GM23338 (cell line): ENCODE results near the gene ZBTB49. TPM values are rescaled to one million over a fixed set of nuclear protein-coding genes. Genes with fewer than 3 reads are reported as not detected.

ENCODE experiments used
- ATAC-seq: fragments of 200-7000 bp; cut with Tn5 transposase; 3 replicates; pipeline ENCODE4 v1.9.1; 2020
- DNase-seq: peaks from one replicate; pipeline ENCODE4 v3.0.0-alpha.2; 2015; ENCODE audit warnings: low spot score
- H2AFZ ChIP-seq: fragments of 200-600 bp; sonication (generic); 2 replicates; pipeline ENCODE4 v1.8.0; 2016; ENCODE audit warnings: antibody characterized with exemption, mild to moderate bottlenecking, moderate library complexity
- H3F3A ChIP-seq: fragments of 200-600 bp; sonication (generic); replicated peaks from 2 replicates; pipeline ENCODE4 v1.8.0; 2017; ENCODE audit warnings: antibody characterized with exemption, mixed run types, low read depth
- H3K27ac ChIP-seq: fragments of 200-600 bp; sonication (generic); 2 replicates; pipeline ENCODE4 v1.6.1; 2016; ENCODE audit warnings: low read depth
- H3K27me3 ChIP-seq: fragments of 200-600 bp; sonication (generic); 2 replicates; pipeline ENCODE4 v1.8.0; 2016; ENCODE audit warnings: mild to moderate bottlenecking, mixed run types, moderate library complexity; ENCODE audit not compliant: insufficient read depth
- H3K36me3 ChIP-seq: fragments of 200-600 bp; sonication (generic); 2 replicates; pipeline ENCODE4 v1.8.0; 2016; ENCODE audit warnings: mild to moderate bottlenecking; ENCODE audit not compliant: insufficient read depth
- H3K4me1 ChIP-seq: fragments of 200-600 bp; sonication (generic); 2 replicates; pipeline ENCODE4 v1.8.0; 2016; ENCODE audit warnings: mild to moderate bottlenecking, moderate library complexity; ENCODE audit not compliant: insufficient read depth
- H3K4me2 ChIP-seq: fragments of 200-600 bp; sonication (generic); 2 replicates; pipeline ENCODE4 v1.7.1; 2017; ENCODE audit warnings: mixed run types
- H3K4me3 ChIP-seq: fragments of 200-600 bp; sonication (generic); 2 replicates; pipeline ENCODE4 v1.6.1; 2016; ENCODE audit warnings: mixed run types
- H3K79me2 ChIP-seq: fragments of 200-600 bp; sonication (generic); replicated peaks from 2 replicates; pipeline ENCODE4 v1.8.0; 2017; ENCODE audit warnings: mild to moderate bottlenecking; ENCODE audit not compliant: insufficient read depth
- H3K9me2 ChIP-seq: fragments of 200-600 bp; sonication (generic); 2 replicates; pipeline ENCODE4 v1.8.0; 2017; ENCODE audit not compliant: insufficient read depth
- H4K20me1 ChIP-seq: fragments of 200-600 bp; sonication (generic); replicated peaks from 2 replicates; pipeline ENCODE4 v1.8.0; 2017; ENCODE audit warnings: mild to moderate bottlenecking; ENCODE audit not compliant: insufficient read depth
- H3K27ac Mint-ChIP-seq: 2 replicates; pipeline ENCODE4 v1.8.0; 2020; ENCODE audit warnings: inconsistent platforms, mild to moderate bottlenecking, moderate library complexity, mixed read lengths
- H3K27me3 Mint-ChIP-seq: 3 replicates; pipeline ENCODE4 v1.8.0; 2022; ENCODE audit warnings: low read depth, mild to moderate bottlenecking, moderate library complexity, mixed read lengths, inconsistent platforms; ENCODE audit not compliant: insufficient read depth, poor library complexity
- H3K36me3 Mint-ChIP-seq: 3 replicates; pipeline ENCODE4 v1.8.0; 2021; ENCODE audit warnings: low read depth, mild to moderate bottlenecking, inconsistent platforms, moderate library complexity, mixed read lengths
- H3K4me1 Mint-ChIP-seq: 3 replicates; pipeline ENCODE4 v1.8.0; 2020; ENCODE audit warnings: mild to moderate bottlenecking, inconsistent platforms, mixed read lengths
- H3K4me3 Mint-ChIP-seq: 3 replicates; pipeline ENCODE4 v1.8.0; 2021; ENCODE audit warnings: moderate library complexity, mild to moderate bottlenecking, inconsistent platforms, mixed read lengths
- H3K9me3 Mint-ChIP-seq: 3 replicates; pipeline ENCODE4 v1.8.0; 2020; ENCODE audit warnings: moderate library complexity, mild to moderate bottlenecking, inconsistent platforms, mixed read lengths
- CREB1 ChIP-seq: fragments of 250-450 bp; sonication (Bioruptor Pico); IDR thresholded peaks from 2 replicates; pipeline ENCODE4 v1.5.0; 2020; ENCODE audit warnings: low read depth, mild to moderate bottlenecking, moderate library complexity
- CTCF ChIP-seq, 2 experiments: fragments of 200-600 bp in 1 of 2; sonication (generic) in 1 of 2; conservative IDR thresholded peaks; 2 replicates each; pipeline versions ENCODE4 v1.5.1 to v1.6.1; 2016 to 2017; ENCODE audit warnings: antibody characterized with exemption in 2 of 2, low read depth in 2 of 2, mild to moderate bottlenecking in 2 of 2, moderate library complexity in 1 of 2
- ETS1 ChIP-seq: IDR thresholded peaks from 2 replicates; pipeline ENCODE4 v1.6.1; 2016; ENCODE audit warnings: antibody characterized with exemption
- EZH2 ChIP-seq: fragments of 200-600 bp; sonication (generic); IDR thresholded peaks from one replicate; pipeline ENCODE4 v1.8.0; 2017; ENCODE audit warnings: antibody characterized with exemption, mild to moderate bottlenecking, low read depth; ENCODE audit not compliant: unreplicated experiment
- EZH2phosphoT487 ChIP-seq: fragments of 200-600 bp; sonication (generic); IDR thresholded peaks from one replicate; pipeline ENCODE4 v1.8.1; 2018; ENCODE audit warnings: antibody characterized with exemption; ENCODE audit not compliant: unreplicated experiment
- JUNB ChIP-seq: IDR thresholded peaks from one replicate; pipeline ENCODE4 v1.6.1; 2016; ENCODE audit warnings: antibody characterized with exemption; ENCODE audit not compliant: unreplicated experiment
- NANOG ChIP-seq: IDR thresholded peaks from 2 replicates; pipeline ENCODE4 v1.6.1; 2016; ENCODE audit warnings: antibody characterized with exemption, borderline replicate concordance
- POLR2AphosphoS5 ChIP-seq: IDR thresholded peaks from 2 replicates; pipeline ENCODE4 v1.6.1; 2016; ENCODE audit warnings: antibody characterized with exemption, low read depth
- REST ChIP-seq: IDR thresholded peaks from one replicate; pipeline ENCODE4 v1.6.1; 2018; ENCODE audit warnings: antibody characterized with exemption; ENCODE audit not compliant: unreplicated experiment
- STAT1 ChIP-seq: IDR thresholded peaks from one replicate; pipeline ENCODE4 v1.6.1; 2016; ENCODE audit warnings: antibody characterized with exemption; ENCODE audit not compliant: unreplicated experiment
- ZNF114 ChIP-seq: fragments of 250-450 bp; sonication (Bioruptor Pico); IDR thresholded peaks from 2 replicates; pipeline ENCODE4 v1.5.0; 2020; ENCODE audit warnings: mild to moderate bottlenecking, moderate library complexity
- ZNF331 ChIP-seq: fragments of 250-450 bp; sonication (Bioruptor Pico); IDR thresholded peaks from 2 replicates; pipeline ENCODE4 v1.5.0; 2020; ENCODE audit warnings: low read depth, mild to moderate bottlenecking, moderate library complexity
- polyA plus RNA-seq: library from polyadenylated mRNA; unstranded; fragments of >200 nt; fragmentation: Nextera tagmentation; extraction: Ambion mirVana; gene quantifications from 2 replicates; pipeline ENCODE4 v1.2.1, GENCODE V29; 2016
- total RNA-seq: library from RNA; depleted of rRNA; stranded (reverse); fragments of >200 nt; shearing (Covaris generic); gene quantifications from 2 replicates; pipeline ENCODE4 v1.2.3, GENCODE V29; 2014

The ZBTB49 gene
- total and polyA plus RNA-seq, 2 experiments from 2014 or later, result 4.1 to 6.0 TPM

GRCh38 chr4:4315461-4316149, 25.6 kb downstream of the ZBTB49 start (continued):
- TF ChIP-seq REST (no peak), ETS1 (no peak), EZH2 (no peak), STAT1 (no peak), JUNB (no peak), POLR2AphosphoS5 (no peak)

GRCh38 chr4:4316150-4316495, 26.1 kb downstream of the ZBTB49 start:
- no peak overlapping the region for H3K4me2 ChIP-seq
- no peak overlapping the region for H3K4me3 Mint-ChIP-seq
- no peaks in the 10 kb centered on the region for H3K36me3 ChIP-seq
- no peak; the same call in 2 of the 3 replicates for ATAC-seq
- H2AFZ ChIP-seq, result no peak overlapping the region
- H3K27me3 Mint-ChIP-seq, result peaks cover 2% of the 10 kb centered on the region
- no peak overlapping the region for H3K4me3 ChIP-seq
- no peaks in the 10 kb centered on the region for H3K9me3 Mint-ChIP-seq
- no peak overlapping the region; the same call in none of the 2 replicates for H3K27ac Mint-ChIP-seq
- DNase-seq, result no peak
- no peaks in the 10 kb centered on the region; the same call in 1 of the 2 replicates for H4K20me1 ChIP-seq
- H3K9me2 ChIP-seq, result no peaks in the 10 kb centered on the region
- no peaks in the 10 kb centered on the region for H3K27me3 ChIP-seq
- H3K4me1 Mint-ChIP-seq, result peaks cover 16% of the 10 kb centered on the region; the same call in 2 of the 3 replicates
- H3K79me2 ChIP-seq, result no peaks in the 10 kb centered on the region
- H3K36me3 Mint-ChIP-seq, result peaks cover 11% of the 10 kb centered on the region; the same call in 2 of the 3 replicates
- H3K4me1 ChIP-seq, result no peaks in the 10 kb centered on the region
- no peaks in the 10 kb centered on the region for H3F3A ChIP-seq
- H3K27ac ChIP-seq, result no peak overlapping the region
- TF ChIP-seq EZH2, result no peak
- TF ChIP-seq CTCF (conservative IDR thresholded peaks at IDR 0.05; ENCODE audit: low read depth in 2 of 2), result no peak
- TF ChIP-seq ZNF114 (CRISPR knock-in tag), result no peak
- no peak for TF ChIP-seq EZH2phosphoT487
- TF ChIP-seq NANOG, result no peak
- no peak for TF ChIP-seq CREB1
- TF ChIP-seq REST, result no peak
- no peak for TF ChIP-seq POLR2AphosphoS5
- no peak for TF ChIP-seq ZNF331 (CRISPR knock-in tag)
